DND-41 (cell line): ENCODE data around the gene THSD7B.

Experiments
- CTCF ChIP-seq: IDR thresholded peaks from 2 replicates; pipeline ENCODE4 v1.5.1; 2012; ENCODE audit warnings: borderline replicate concordance, low read length, moderate library complexity, mild to moderate bottlenecking; ENCODE audit not compliant: poor library complexity, severe bottlenecking; ENCODE audit errors: extremely low read depth
- EZH2 ChIP-seq: IDR thresholded peaks from 3 replicates; pipeline ENCODE4 v1.6.1; 2012; ENCODE audit warnings: borderline replicate concordance, low read depth, mild to moderate bottlenecking, moderate library complexity, low read length, inconsistent platforms; ENCODE audit not compliant: severe bottlenecking

- TF ChIP-seq CTCF (no peak), EZH2 (no peak)
Observed at GRCh38 chr2:137179542-137179941, 414.2 kb downstream of the THSD7B start.
